HepG2 (cell line): ENCODE measurements around the gene RAB8A. TPM values are rescaled to one million over a fixed set of nuclear protein-coding genes. Genes with fewer than 3 reads are reported as not detected.

Experiments used
- AGO2 ChIP-seq: fragments of 200-400 bp; formaldehyde crosslinking; optimal IDR thresholded peaks from 2 replicates; pipeline ENCODE3; 2017; ENCODE audit warnings: mild to moderate bottlenecking, low read depth, low read length, moderate library complexity
- BCL6 ChIP-seq: IDR thresholded peaks from 2 replicates; pipeline ENCODE4 v1.6.1; 2016; ENCODE audit warnings: missing genetic modification reagents, missing compliant biosample characterization
- CEBPB ChIP-seq: IDR thresholded peaks from 2 replicates; pipeline ENCODE4 v1.6.1; 2011; ENCODE audit warnings: low read depth, low read length, improper control_type of control experiment, borderline replicate concordance
- CREB1 ChIP-seq, 2 experiments: fragments of 450-650 bp in 1 of 2; IDR thresholded peaks; 2 replicates each; pipeline ENCODE4 v1.6.1; 2016 to 2017; ENCODE audit warnings: control low read depth in 1 of 2, mild to moderate bottlenecking in 1 of 2, missing compliant biosample characterization in 1 of 2, missing genetic modification characterization in 1 of 2
- HOXA9 ChIP-seq: sonication (generic); formaldehyde crosslinking; IDR thresholded peaks from 2 replicates; pipeline ENCODE4 v1.8.1; 2022; ENCODE audit warnings: missing genetic modification reagents, mild to moderate bottlenecking, moderate library complexity, borderline replicate concordance
- MAZ ChIP-seq, 2 experiments: sonication (generic) in 1 of 2; formaldehyde crosslinking in 1 of 2; IDR thresholded peaks; 2 replicates each; pipeline versions ENCODE4 v1.5.0 to v1.6.1; 2012 to 2020; ENCODE audit warnings: low read depth in 2 of 2, mild to moderate bottlenecking in 2 of 2, borderline replicate concordance in 1 of 2, improper control_type of control experiment in 1 of 2, low read length in 1 of 2, missing genetic modification reagents in 1 of 2, moderate library complexity in 1 of 2
- RAD21 ChIP-seq: fragments of 450-650 bp; formaldehyde crosslinking; IDR thresholded peaks from 2 replicates; pipeline ENCODE4 v1.5.0; 2020; ENCODE audit warnings: mild to moderate bottlenecking
- TCF12 ChIP-seq, 2 experiments: fragments of 450-650 bp in 1 of 2; sonication (generic) in 1 of 2; formaldehyde crosslinking in 1 of 2; IDR thresholded peaks; 2 replicates each; pipeline versions ENCODE4 v1.6.1 to v1.8.0; 2017 to 2022; ENCODE audit warnings: antibody characterized with exemption in 1 of 2, mild to moderate bottlenecking in 1 of 2, missing genetic modification reagents in 1 of 2, moderate library complexity in 1 of 2
- THAP11 ChIP-seq: IDR thresholded peaks from 2 replicates; pipeline ENCODE4 v1.6.1; 2016; ENCODE audit warnings: missing biosample characterization, missing genetic modification reagents
- ZNF264 ChIP-seq: sonication (generic); formaldehyde crosslinking; IDR thresholded peaks from 2 replicates; pipeline ENCODE4 v1.4.0; 2020; ENCODE audit warnings: missing genetic modification reagents
- ZNF839 ChIP-seq: sonication (generic); formaldehyde crosslinking; IDR thresholded peaks from 2 replicates; pipeline ENCODE4 v1.4.0; 2020; ENCODE audit warnings: missing genetic modification reagents, mild to moderate bottlenecking, borderline replicate concordance
- polyA plus RNA-seq, 8 experiments: library from polyadenylated mRNA; depleted of rRNA in 3 of 8; stranded (reverse) in 7 of 8; unstranded in 1 of 8; fragments of >200 nt; fragmentation: Illumina TruSeq in 4 of 8; extraction: Trizol in 4 of 8; gene quantifications; 2 replicates each; pipeline versions ENCODE4 v1.2.1 to v1.2.3, GENCODE V29; 2011 to 2016; ENCODE audit warnings: low read depth in 4 of 8, missing spikeins in 1 of 8, mixed read lengths in 1 of 8; ENCODE audit not compliant: insufficient read depth in 1 of 8
- total RNA-seq, 5 experiments: library from RNA; depleted of rRNA; stranded (reverse); fragments of >200 nt; fragmentation: Illumina TruSeq; extraction: Trizol; gene quantifications; 2 replicates each; pipeline ENCODE4 v1.2.3, GENCODE V29; 2016; ENCODE audit warnings: low read depth in 1 of 5
- TF ChIP-seq, protein P1 (sequence below): sonication (generic); formaldehyde crosslinking; IDR thresholded peaks from 2 replicates; pipeline ENCODE4 v1.8.1; 2023; ENCODE audit warnings: mild to moderate bottlenecking, moderate library complexity, missing genetic modification reagents
- TF ChIP-seq, protein P2 (sequence below), 2 experiments: sonication (generic) in 1 of 2; formaldehyde crosslinking in 1 of 2; IDR thresholded peaks; 2 replicates each; pipeline versions ENCODE4 v1.5.1 to v1.6.1; 2011 to 2020; ENCODE audit warnings: borderline replicate concordance in 1 of 2, low read depth in 1 of 2, low read length in 1 of 2, mild to moderate bottlenecking in 1 of 2, missing genetic modification reagents in 1 of 2, moderate library complexity in 1 of 2
- TF ChIP-seq, protein P3 (sequence below): sonication (generic); formaldehyde crosslinking; IDR thresholded peaks from 2 replicates; pipeline ENCODE4 v1.4.0; 2020; ENCODE audit warnings: mild to moderate bottlenecking, missing genetic modification reagents, borderline replicate concordance
- TF ChIP-seq, protein P4 (sequence below): sonication (generic); formaldehyde crosslinking; IDR thresholded peaks from 2 replicates; pipeline ENCODE4 v1.4.0; 2020; ENCODE audit warnings: low read depth, mild to moderate bottlenecking, missing genetic modification reagents
- TF ChIP-seq, protein P5 (sequence below): sonication (generic); formaldehyde crosslinking; IDR thresholded peaks from 2 replicates; pipeline ENCODE4 v1.9.0; 2022; ENCODE audit warnings: missing genetic modification reagents, mild to moderate bottlenecking, borderline replicate concordance

Gene RAB8A
- total and polyA plus RNA-seq, 2 of the 13 experiments (the other 11 are each of a cell fraction or from before 2014, with no cell fraction given) = 36.7 to 45.0 TPM

DNA sequence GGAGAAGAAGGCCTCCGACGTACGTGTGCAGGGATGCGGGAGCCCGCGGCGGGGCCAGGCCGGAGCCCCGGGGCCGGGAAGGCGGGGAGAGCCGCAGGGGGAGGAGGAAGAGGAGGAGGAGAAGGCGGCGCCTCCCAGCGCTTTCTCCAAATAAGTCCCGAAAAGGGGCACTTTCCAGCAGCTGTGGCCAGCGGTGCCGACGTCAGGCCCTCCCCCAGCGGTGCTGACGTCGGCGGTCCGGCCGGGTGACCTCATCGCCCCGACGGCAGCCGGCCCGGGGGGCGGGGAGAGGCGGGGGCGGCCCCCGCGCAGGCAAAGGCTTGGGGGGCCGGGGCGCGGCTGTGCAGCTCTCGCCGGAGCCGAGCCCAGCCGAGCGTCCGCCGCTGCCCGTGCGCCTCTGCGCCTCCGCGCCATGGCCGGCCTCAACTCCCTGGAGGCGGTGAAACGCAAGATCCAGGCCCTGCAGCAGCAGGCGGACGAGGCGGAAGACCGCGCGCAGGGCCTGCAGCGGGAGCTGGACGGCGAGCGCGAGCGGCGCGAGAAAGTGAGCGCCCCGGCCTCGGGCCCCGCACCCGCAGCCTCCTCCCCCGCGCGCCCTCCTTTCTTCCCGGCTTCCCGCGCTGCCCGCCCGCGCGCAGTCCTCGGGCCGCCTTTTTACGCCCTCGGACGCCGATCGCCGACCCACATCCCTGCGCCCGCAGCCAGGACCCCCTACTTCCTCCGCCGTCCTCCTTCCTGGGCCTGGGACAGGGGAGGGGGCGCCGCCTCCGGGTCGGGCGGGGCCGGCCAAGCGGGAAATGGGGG, 35.3 kb upstream of the RAB8A start, which contains the start of gene TPM4 (continued):
- TF ChIP-seq, protein P1, sequence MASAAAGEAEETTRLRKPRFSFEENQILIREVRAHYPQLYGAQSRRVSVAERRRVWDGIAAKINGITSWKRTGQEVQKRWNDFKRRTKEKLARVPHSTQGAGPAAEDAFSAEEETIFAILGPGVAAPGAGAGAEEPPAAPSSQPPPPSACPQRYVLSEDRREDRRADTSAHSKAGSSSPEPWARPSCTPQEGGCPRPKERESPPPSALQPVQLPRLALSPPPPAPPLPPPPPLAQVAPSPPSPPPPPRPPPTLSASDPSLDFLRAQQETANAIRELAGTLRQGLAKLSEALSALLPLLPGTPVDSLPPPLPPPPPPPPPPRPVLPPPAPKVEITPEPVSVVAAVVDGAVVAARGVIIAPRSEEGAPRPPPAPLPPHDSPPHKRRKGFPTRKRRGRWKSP (CRISPR knock-in tag) = peak; percentile 32; the same call in 1 of the 2 replicates
- TF ChIP-seq AGO2 (peak; percentile 7), ZNF839 (CRISPR knock-in tag) (no peak), RAD21 (CRISPR knock-in tag) (0 out of 2 replicates have a peak, but pooled peaks have one; percentile 7), THAP11 (CRISPR knock-in tag) (peak; percentile 21; the same call in 1 of the 2 replicates), TCF12 (IDR thresholded peaks at IDR 0.05) (no peak), TCF12 (CRISPR knock-in tag; IDR thresholded peaks at IDR 0.05) (peak; percentile 42; the same call in 1 of the 2 replicates), CREB1 (IDR thresholded peaks at IDR 0.05) (peak; percentile 89), CREB1 (CRISPR knock-in tag; IDR thresholded peaks at IDR 0.05) (peak; percentile 50; the same call in 1 of the 2 replicates), BCL6 (CRISPR knock-in tag) (no peak), CEBPB (no peak), HOXA9 (CRISPR knock-in tag) (no peak), ZNF264 (no peak), MAZ (IDR thresholded peaks at IDR 0.05; ENCODE audit: borderline replicate concordance, low read depth, low read length) (peak; percentile 76; the same call in 1 of the 2 replicates), MAZ (CRISPR knock-in tag; IDR thresholded peaks at IDR 0.05; ENCODE audit: low read depth) (peak; percentile 45; the same call in 1 of the 2 replicates)
- TF ChIP-seq, protein P2, sequence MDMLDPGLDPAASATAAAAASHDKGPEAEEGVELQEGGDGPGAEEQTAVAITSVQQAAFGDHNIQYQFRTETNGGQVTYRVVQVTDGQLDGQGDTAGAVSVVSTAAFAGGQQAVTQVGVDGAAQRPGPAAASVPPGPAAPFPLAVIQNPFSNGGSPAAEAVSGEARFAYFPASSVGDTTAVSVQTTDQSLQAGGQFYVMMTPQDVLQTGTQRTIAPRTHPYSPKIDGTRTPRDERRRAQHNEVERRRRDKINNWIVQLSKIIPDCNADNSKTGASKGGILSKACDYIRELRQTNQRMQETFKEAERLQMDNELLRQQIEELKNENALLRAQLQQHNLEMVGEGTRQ (IDR thresholded peaks at IDR 0.05; ENCODE audit: low read depth, low read length) = no peak
- TF ChIP-seq, protein P2 (CRISPR knock-in tag; IDR thresholded peaks at IDR 0.05; ENCODE audit: borderline replicate concordance) = peak; percentile 25; the same call in 1 of the 2 replicates
- TF ChIP-seq, protein P3, sequence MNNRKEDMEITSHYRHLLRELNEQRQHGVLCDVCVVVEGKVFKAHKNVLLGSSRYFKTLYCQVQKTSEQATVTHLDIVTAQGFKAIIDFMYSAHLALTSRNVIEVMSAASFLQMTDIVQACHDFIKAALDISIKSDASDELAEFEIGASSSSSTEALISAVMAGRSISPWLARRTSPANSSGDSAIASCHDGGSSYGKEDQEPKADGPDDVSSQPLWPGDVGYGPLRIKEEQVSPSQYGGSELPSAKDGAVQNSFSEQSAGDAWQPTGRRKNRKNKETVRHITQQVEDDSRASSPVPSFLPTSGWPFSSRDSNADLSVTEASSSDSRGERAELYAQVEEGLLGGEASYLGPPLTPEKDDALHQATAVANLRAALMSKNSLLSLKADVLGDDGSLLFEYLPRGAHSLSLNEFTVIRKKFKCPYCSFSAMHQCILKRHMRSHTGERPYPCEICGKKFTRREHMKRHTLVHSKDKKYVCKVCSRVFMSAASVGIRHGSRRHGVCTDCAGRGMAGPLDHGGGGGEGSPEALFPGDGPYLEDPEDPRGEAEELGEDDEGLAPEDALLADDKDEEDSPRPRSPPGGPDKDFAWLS (CRISPR knock-in tag) = no peak
- TF ChIP-seq, protein P4, sequence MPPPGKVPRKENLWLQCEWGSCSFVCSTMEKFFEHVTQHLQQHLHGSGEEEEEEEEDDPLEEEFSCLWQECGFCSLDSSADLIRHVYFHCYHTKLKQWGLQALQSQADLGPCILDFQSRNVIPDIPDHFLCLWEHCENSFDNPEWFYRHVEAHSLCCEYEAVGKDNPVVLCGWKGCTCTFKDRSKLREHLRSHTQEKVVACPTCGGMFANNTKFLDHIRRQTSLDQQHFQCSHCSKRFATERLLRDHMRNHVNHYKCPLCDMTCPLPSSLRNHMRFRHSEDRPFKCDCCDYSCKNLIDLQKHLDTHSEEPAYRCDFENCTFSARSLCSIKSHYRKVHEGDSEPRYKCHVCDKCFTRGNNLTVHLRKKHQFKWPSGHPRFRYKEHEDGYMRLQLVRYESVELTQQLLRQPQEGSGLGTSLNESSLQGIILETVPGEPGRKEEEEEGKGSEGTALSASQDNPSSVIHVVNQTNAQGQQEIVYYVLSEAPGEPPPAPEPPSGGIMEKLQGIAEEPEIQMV (CRISPR knock-in tag) = peak; percentile 20; the same call in 1 of the 2 replicates
- TF ChIP-seq, protein P5, sequence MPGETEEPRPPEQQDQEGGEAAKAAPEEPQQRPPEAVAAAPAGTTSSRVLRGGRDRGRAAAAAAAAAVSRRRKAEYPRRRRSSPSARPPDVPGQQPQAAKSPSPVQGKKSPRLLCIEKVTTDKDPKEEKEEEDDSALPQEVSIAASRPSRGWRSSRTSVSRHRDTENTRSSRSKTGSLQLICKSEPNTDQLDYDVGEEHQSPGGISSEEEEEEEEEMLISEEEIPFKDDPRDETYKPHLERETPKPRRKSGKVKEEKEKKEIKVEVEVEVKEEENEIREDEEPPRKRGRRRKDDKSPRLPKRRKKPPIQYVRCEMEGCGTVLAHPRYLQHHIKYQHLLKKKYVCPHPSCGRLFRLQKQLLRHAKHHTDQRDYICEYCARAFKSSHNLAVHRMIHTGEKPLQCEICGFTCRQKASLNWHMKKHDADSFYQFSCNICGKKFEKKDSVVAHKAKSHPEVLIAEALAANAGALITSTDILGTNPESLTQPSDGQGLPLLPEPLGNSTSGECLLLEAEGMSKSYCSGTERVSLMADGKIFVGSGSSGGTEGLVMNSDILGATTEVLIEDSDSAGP (CRISPR knock-in tag) = peak; percentile 71; the same call in 1 of the 2 replicates
